H7 (cell line): ENCODE results near the gene CNKSR3. TPM values are rescaled to one million over a fixed set of nuclear protein-coding genes. Genes with fewer than 3 reads are reported as not detected.

Experiments used
- DNase-seq: peaks from one replicate; pipeline ENCODE4 v3.0.0; 2012
- H3K27me3 ChIP-seq: 2 replicates; pipeline ENCODE4 v1.6.0; 2011; ENCODE audit warnings: mild to moderate bottlenecking, low read length; ENCODE audit not compliant: control insufficient read depth, insufficient read depth
- H3K36me3 ChIP-seq: replicated peaks from 2 replicates; pipeline ENCODE4 v1.5.1; 2011; ENCODE audit warnings: low read length; ENCODE audit not compliant: control insufficient read depth, insufficient read depth
- H3K4me3 ChIP-seq: 2 replicates; pipeline ENCODE4 v1.5.1; 2011; ENCODE audit warnings: low read depth, mild to moderate bottlenecking, control low read depth, low read length, moderate library complexity; ENCODE audit not compliant: insufficient read depth
- total RNA-seq: library from RNA; depleted of rRNA; stranded (reverse); fragments of >200 nt; shearing (Covaris generic); gene quantifications from 2 replicates; pipeline ENCODE4 v1.2.3, GENCODE V29; 2014; rRNA removed

Gene CNKSR3
- total RNA-seq, 1 experiment from 2014 or later: 8.8 TPM

DNA sequence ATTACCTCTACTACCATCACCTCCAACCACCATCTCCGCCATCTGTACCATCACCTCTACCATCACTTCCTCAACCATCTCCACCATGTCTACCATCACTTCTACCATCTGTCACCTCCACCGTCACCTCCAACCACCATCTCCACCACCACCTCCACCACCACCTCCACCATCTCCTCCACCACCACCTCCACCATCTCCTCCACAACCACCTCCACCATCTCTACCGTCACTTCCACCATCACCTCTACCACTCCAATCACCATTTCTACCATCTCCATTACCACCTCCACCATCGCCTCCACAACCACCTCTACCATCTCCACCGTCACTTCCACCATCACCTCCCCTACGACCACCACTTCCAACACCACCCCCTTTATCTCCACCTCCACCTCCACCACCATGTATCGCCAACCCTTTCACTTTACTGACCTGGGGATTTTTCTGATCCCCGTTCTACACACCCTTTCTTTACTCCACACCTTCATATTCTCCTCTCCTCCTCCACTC, 156.2 kb downstream of the CNKSR3 start:
- Histone ChIP-seq H3K4me3 (no peak overlapping the region), H3K36me3 (no peaks in the 10 kb centered on the region), H3K27me3 (no peaks in the 10 kb centered on the region)
- no peak for DNase-seq

DNA sequence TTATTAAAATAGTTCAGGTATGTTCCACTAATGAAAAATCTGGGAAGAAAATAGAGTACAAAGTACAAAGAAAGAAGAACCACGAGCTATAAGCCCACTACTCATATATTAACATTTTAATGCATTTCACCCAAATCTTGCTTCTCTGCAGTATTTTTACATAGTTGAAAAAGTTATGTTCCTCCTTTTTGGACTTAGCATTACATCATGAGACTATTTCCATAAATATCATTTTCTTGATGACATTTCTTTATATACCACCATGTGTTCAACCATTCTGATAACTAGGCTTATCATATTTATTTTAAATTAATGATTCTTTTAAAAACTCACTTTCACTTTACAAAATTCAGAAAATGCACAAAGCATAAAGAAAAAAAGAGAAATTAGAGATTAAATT, 156.9 kb downstream of the CNKSR3 start:
- no peak for DNase-seq
- no peak overlapping the region for H3K4me3 ChIP-seq
- H3K27me3 ChIP-seq: no peaks in the 10 kb centered on the region
- no peaks in the 10 kb centered on the region for H3K36me3 ChIP-seq

DNA sequence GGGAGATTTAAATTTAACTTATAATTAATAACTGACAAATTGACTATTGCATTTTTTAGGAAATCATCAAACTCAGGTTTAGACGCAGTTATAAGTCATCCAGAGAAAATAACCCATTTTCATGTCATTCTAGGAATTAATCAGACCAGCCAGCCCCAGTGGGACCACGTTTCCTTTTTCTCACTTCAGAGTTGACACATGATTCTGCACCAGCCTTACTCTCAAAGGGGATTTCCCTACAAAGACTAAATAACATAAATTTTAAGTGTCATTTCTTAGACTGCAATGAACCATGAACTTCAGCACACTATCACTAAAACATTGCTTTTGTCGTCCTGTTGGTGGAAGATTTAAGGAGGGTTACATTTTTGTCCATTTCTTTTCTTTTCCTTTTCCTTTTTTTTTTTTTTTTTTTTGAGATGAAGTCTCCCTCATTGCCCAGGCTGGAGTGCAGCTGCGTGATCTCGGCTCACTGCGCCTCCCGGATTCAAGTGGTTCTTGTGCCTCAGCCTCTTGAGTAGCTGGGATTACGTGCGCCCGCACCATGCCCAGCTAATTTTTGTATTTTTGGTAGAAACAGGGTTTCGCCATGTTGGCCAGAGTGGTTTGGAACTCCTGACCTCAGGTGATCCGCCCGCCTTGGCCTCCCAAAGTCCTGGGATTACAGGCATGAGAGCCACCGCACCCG, 157.4 kb downstream of the CNKSR3 start:
- no peak overlapping the region for H3K4me3 ChIP-seq
- H3K27me3 ChIP-seq: no peaks in the 10 kb centered on the region
- no peaks in the 10 kb centered on the region for H3K36me3 ChIP-seq
- DNase-seq: no peak

DNA sequence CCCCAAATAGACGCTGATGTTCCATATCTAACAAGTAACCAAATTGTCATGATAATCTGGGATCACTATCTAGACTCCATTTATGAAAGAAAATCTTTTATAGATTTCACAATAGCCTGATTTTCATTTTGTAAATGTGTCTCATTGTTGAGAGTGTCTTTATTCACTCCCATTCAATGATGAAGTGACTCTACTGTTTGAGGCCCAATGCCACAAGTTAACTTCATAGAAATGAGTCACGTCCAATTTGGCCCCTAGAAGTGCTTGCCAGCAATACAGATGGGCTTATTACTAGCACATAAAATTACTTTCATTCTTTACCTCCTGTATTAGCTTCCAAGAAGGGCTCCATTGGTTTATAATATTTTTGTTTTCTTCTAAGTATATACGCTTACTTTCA, 160.2 kb downstream of the CNKSR3 start:
- Histone ChIP-seq H3K36me3 (no peaks in the 10 kb centered on the region), H3K27me3 (no peaks in the 10 kb centered on the region), H3K4me3 (no peak overlapping the region)
- no peak for DNase-seq

DNA sequence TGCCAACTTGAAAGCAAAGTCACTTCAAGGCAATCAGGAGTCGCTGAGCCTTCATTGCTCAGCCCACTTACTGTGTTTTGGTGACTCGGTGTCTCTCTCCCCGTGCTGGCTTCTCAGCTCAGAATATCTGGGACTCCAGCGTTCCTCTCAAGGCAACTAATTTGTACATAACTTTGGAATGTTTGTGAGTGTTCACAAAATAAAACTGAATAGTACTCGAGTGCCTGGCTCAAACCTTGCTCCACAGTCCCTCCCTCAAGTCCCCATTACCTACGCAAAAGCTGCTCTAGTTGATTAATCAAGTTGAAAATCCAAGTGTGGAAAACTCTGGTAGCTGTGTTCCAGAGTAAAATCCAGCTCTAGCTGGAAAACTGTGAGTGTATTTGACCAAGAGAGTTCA, 162.5 kb downstream of the CNKSR3 start:
- no peak for DNase-seq
- Histone ChIP-seq H3K27me3 (no peaks in the 10 kb centered on the region), H3K4me3 (no peak overlapping the region), H3K36me3 (no peaks in the 10 kb centered on the region)

DNA sequence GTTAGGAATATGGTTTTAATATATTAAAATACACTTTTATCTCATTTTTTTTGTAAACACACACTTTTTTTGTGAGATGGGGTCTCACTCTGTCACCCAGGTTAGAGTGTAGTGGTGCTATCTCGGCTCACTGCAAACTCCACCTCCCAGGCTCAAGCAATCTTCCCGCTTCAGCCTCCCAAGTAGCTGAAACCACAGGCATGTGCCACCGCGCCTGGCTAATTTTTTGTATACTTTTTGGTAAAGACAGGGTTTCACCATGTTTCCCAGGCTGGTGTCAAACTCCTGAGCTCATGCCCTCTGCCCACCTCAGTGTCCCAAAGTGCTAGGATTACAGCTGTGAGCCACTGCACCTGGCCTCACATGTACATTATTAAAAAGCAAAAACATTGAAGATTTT, 164.7 kb downstream of the CNKSR3 start:
- DNase-seq: no peak
- no peak overlapping the region for H3K4me3 ChIP-seq
- no peaks in the 10 kb centered on the region for H3K27me3 ChIP-seq
- H3K36me3 ChIP-seq: no peaks in the 10 kb centered on the region

DNA sequence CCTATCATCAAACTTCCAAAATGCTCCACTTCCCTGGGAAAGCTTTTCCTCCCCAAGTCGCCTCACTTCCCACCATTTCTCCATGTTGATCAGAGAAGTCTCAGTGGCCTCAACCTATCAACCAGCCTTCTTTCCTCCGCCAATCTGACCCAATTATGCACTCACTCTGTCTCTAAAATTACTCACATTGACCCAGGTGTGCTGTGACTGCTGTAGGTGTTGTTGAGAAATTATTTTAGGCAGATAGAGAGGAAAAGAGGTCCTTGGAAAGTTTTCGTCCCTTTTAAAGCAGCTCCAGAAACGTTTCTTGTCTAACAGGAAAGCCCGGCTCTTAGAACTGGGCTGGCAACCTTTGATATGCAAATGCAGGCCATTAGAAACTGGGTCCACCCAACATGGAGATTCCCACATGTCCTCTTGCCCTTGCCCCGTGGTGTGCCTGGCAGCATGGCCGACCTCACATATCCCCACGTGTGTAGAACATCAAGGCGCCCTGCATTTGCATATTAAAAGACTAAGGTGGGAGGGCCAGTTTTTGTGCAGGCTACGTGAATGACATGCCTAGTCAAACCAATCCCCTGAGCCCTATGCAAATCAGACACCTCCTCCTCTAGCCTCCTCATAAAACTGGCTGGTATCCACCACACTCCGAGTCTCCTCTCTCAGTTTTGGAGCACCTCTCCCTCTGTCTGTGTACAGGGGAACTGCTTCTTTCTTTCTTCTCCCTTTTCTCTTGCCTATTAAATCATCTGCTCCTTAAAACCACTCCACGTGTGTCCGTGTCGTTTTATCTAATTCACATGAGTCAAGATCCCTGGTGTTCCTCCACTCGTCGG, 166.8 kb downstream of the CNKSR3 start:
- peak; percentile 10 for DNase-seq
- Histone ChIP-seq H3K36me3 (no peaks in the 10 kb centered on the region), H3K27me3 (no peaks in the 10 kb centered on the region), H3K4me3 (peak overlapping the region; percentile 18; the same call in 1 of the 2 replicates)

DNA sequence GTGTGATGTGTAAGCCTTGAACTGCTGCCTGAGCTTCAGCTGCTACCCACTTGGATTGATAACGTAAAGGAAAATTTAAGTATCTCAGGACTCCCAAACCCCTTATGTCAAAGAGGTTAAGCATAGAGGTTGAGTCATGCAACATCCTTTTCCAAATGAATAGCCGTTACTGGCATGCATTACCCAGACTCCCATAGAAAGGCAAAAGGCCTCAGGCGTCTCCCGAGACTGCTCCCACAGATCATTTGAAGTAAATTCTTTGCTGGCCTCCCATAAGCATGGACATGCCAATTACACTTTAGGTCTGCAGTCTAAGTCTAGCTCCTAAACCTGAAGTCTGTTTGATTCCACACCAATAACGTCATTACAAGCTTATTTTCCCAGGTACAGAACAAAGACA, 168.6 kb downstream of the CNKSR3 start:
- Histone ChIP-seq H3K36me3 (no peaks in the 10 kb centered on the region), H3K27me3 (no peaks in the 10 kb centered on the region), H3K4me3 (no peak overlapping the region)
- DNase-seq: no peak

DNA sequence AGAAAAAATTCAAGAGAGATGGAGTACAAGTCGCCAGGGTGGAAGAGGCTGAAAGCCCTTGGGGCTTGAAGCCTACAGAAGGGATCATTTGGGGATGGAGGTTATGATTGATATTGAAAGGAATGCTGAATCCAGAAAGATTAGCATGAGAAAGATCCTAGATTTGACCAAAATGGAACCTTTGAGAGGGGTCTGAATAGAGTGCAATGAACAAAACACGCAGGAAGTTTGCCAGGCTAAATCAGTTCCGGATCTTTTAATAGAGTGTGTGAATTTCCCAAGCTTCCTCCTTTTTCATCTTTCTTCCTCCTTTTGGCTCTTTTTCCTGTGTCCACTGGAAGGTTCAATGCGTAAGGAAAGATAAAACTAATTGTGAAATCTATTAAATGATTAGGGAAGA, 169.1 kb downstream of the CNKSR3 start:
- DNase-seq: no peak
- no peak overlapping the region for H3K4me3 ChIP-seq
- H3K27me3 ChIP-seq: no peaks in the 10 kb centered on the region
- H3K36me3 ChIP-seq: no peaks in the 10 kb centered on the region

Other genes starting within 250 kb of the CNKSR3 start
- 1.6 and 6.6 TPM in 2 replicates for gene IPCEF1, start 153.9 kb downstream of the CNKSR3 start, total RNA-seq
- gene SCAF8, start 222.7 kb upstream of the CNKSR3 start, total RNA-seq: 21.3 and 26.5 TPM in 2 replicates